Measurements from ENCODE around the gene GGT6. TPM values are rescaled to one million over a fixed set of nuclear protein-coding genes. Genes with fewer than 3 reads are reported as not detected.

Gene GGT6
- total RNA-seq, 1 experiment from 2014 or later: 3.7 TPM

GRCh38 chr17:4530799-4531730, 29.3 kb downstream of the GGT6 start:
- no peaks in the 10 kb centered on the region for H3K9me3 ChIP-seq (ENCODE audit: insufficient read depth, low read depth)
- H4K20me1 ChIP-seq (ENCODE audit: insufficient read depth): no peaks in the 10 kb centered on the region
- no peaks in the 10 kb centered on the region for H3K27me3 ChIP-seq (ENCODE audit: insufficient read depth, low read depth)
- H3K27ac ChIP-seq: no peak overlapping the region
- no peak overlapping the region for H3K4me3 ChIP-seq
- CTCF ChIA-PET: no interaction called here
- H3K9me2 ChIP-seq (ENCODE audit: insufficient read depth): no peaks in the 10 kb centered on the region
- intact Hi-C loops (cut with micrococcal nuclease; ENCODE audit: unreplicated experiment): no loop called here
- H3K79me2 ChIP-seq (ENCODE audit: low read depth): peaks cover under 1% of the 10 kb centered on the region
- H3K4me1 ChIP-seq (replicated peaks; ENCODE audit: insufficient read depth): peaks cover 12% of the 10 kb centered on the region; the same call in 1 of the 2 replicates
- DNase-seq: no peak
- POLR2A ChIA-PET (ENCODE audit: unreplicated experiment): no interaction called here
- TF ChIP-seq EZH2 (IDR thresholded peaks at IDR 0.05; ENCODE audit: low read depth) (no peak), CTCF (conservative IDR thresholded peaks at IDR 0.05) (no peak)
- H3K36me3 ChIP-seq (ENCODE audit: low read depth): 0 out of 2 replicates have a peak, but pooled peaks cover 4% of the 10 kb centered on the region
- H3K4me2 ChIP-seq: no peak overlapping the region
- H3F3A ChIP-seq (ENCODE audit: insufficient read depth, low read depth): peaks cover 88% of the 10 kb centered on the region
- no peak overlapping the region for H2AFZ ChIP-seq
- no TSS peak for BruUV-seq (replicated peaks)

DNA sequence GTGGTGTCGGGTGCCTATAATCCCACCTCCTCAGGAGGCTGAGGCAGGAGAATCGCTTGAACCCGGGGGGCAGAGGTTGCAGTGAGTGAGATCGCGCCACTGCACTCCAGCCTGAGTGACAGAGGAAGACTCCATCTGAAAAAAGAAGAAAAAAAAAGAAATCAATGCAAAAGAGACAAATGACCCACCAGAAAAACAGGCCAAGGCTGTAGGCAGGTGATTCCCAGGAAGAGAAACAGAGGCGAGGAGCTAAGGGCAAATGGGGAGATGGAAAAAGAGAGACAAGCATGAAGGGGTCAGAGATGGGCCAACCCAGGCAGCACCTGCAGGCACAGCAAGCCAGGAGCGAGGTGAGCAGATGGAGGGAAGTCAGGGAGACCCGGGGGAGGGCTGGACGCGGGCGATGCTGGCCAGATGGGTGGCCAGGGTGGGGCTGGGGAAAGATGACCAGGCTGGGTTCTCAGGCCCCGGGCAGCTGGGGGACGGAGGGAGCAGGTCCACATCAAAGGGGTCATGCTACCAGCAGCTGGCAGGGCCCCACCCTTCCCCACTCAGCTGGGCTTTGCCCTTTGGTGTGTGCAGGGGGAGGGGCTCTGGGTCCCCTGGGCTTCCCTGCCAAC, 30.7 kb downstream of the GGT6 start:
- Histone ChIP-seq H3K4me2 (no peak overlapping the region), H2AFZ (no peak overlapping the region), H3K79me2 (ENCODE audit: low read depth) (peaks cover 15% of the 10 kb centered on the region), H3F3A (ENCODE audit: insufficient read depth, low read depth) (peaks cover 87% of the 10 kb centered on the region), H3K4me1 (replicated peaks; ENCODE audit: insufficient read depth) (peaks cover 12% of the 10 kb centered on the region; the same call in 1 of the 2 replicates), H4K20me1 (ENCODE audit: insufficient read depth) (no peaks in the 10 kb centered on the region), H3K36me3 (ENCODE audit: low read depth) (peaks cover 12% of the 10 kb centered on the region; the same call in 1 of the 2 replicates), H3K9me3 (ENCODE audit: insufficient read depth, low read depth) (no peaks in the 10 kb centered on the region), H3K4me3 (no peak overlapping the region), H3K27ac (no peak overlapping the region), H3K27me3 (ENCODE audit: insufficient read depth, low read depth) (no peaks in the 10 kb centered on the region), H3K9me2 (ENCODE audit: insufficient read depth) (no peaks in the 10 kb centered on the region)
- intact Hi-C loops (cut with micrococcal nuclease; ENCODE audit: unreplicated experiment): no loop called here
- no peak for TF ChIP-seq CTCF (conservative IDR thresholded peaks at IDR 0.05)
- TF ChIP-seq EZH2 (IDR thresholded peaks at IDR 0.05; ENCODE audit: low read depth): no peak
- no peak for DNase-seq
- ChIA-PET POLR2A (ENCODE audit: unreplicated experiment) (interaction anchor here (0.7 kb wide), 1 partner anchor 30 kb away, joined by 11 read pairs; no protein-coding TSS in a partner anchor), CTCF (no interaction called here)
- BruUV-seq (replicated peaks): no TSS peak

DNA sequence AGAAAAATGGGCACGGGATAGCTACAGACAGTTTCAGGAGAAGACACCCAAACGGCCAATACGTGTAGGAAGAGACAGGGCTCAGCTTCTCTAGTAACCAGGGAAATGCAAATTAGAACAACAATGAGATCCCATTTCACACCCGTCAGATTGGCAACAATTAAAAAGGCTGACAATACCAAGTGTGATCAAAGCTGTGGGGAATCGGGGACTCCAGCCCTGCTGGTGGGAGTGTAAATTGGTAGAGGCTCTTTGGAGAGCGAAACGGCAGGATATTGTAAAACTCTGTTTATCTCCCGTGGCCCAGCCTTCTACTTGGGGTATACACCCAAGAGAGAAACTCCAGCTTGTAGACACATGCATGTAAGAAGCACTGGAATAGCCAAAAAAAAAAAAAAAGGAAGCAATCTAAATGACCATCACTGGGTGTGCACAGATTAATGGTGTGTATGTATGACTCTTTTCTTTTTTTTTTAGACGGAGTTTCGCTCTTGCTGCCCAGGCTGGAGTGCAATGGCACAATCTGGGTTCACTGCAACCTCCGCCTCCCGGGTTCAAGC, 32.7 kb downstream of the GGT6 start:
- intact Hi-C loops (cut with micrococcal nuclease; ENCODE audit: unreplicated experiment): no loop called here
- Histone ChIP-seq H3K4me2 (no peak overlapping the region), H3F3A (ENCODE audit: insufficient read depth, low read depth) (peaks cover 87% of the 10 kb centered on the region), H3K9me2 (ENCODE audit: insufficient read depth) (no peaks in the 10 kb centered on the region), H3K36me3 (ENCODE audit: low read depth) (peaks cover 21% of the 10 kb centered on the region; the same call in 1 of the 2 replicates), H3K79me2 (ENCODE audit: low read depth) (peaks cover 35% of the 10 kb centered on the region), H4K20me1 (ENCODE audit: insufficient read depth) (no peaks in the 10 kb centered on the region), H3K4me3 (no peak overlapping the region), H3K27ac (no peak overlapping the region), H3K4me1 (replicated peaks; ENCODE audit: insufficient read depth) (no peaks in the 10 kb centered on the region), H2AFZ (no peak overlapping the region), H3K27me3 (ENCODE audit: insufficient read depth, low read depth) (no peaks in the 10 kb centered on the region), H3K9me3 (ENCODE audit: insufficient read depth, low read depth) (no peaks in the 10 kb centered on the region)
- POLR2A ChIA-PET (ENCODE audit: unreplicated experiment): interaction anchor here (0.7 kb wide), 1 partner anchor 825 kb away, joined by 3 read pairs; no protein-coding TSS in a partner anchor
- BruUV-seq (replicated peaks): TSS peak; percentile 18
- DNase-seq: no peak
- TF ChIP-seq EZH2 (IDR thresholded peaks at IDR 0.05; ENCODE audit: low read depth): no peak
- TF ChIP-seq CTCF (conservative IDR thresholded peaks at IDR 0.05): no peak
- CTCF ChIA-PET: no interaction called here
